A204.1 (cell line): ENCODE data around the gene ZIK1.

Experiments
- FAIRE-seq: peaks from 2 replicates; lab custom pipeline; 2012; peaks lifted over from hg19 to GRCh38; lab: Jason Lieb, UNC

ZIK1 gene

GRCh38 chr19:57611113-57611512 is 27.2 kb downstream of the ZIK1 start:
- no peak for FAIRE-seq

GRCh38 chr19:57613941-57614743 is 30.2 kb downstream of the ZIK1 start, which contains the start of gene ZNF134:
TSS of gene ZNF134 (plus strand) at chr19:57614242. CDS start at chr19:57619469, 5,227 bp downstream.
- FAIRE-seq, result no peak

- FAIRE-seq, result no peak
These were observed 31.4 kb downstream of the ZIK1 start for GRCh38 chr19:57615346-57615745.

- FAIRE-seq, result no peak
These were observed 36.9 kb downstream of the ZIK1 start for GRCh38 chr19:57620673-57621348.

- FAIRE-seq, result no peak
These were observed 39.1 kb downstream of the ZIK1 start for GRCh38 chr19:57623091-57623490.

- peak; percentile 87 for FAIRE-seq
These were observed 49.3 kb downstream of the ZIK1 start, which contains the start of gene ZNF211 for GRCh38 chr19:57632987-57633831. TSS of gene ZNF211 (plus strand) at chr19:57633168. CDS start at chr19:57633347, 179 bp downstream.

- FAIRE-seq, result no peak
These were observed 49.8 kb downstream of the ZIK1 start for GRCh38 chr19:57633832-57634131.

- no peak for FAIRE-seq
These were observed 53.4 kb downstream of the ZIK1 start for GRCh38 chr19:57637379-57637778.

- FAIRE-seq, result no peak
These were observed 57.8 kb downstream of the ZIK1 start for GRCh38 chr19:57641715-57642234.

- FAIRE-seq, result no peak
These were observed 58.6 kb downstream of the ZIK1 start for GRCh38 chr19:57642396-57643046.
